GM04503 (cell line): Measurements from ENCODE around the gene COQ10A.
"Not testable (repeated sequence)": the region's sequence is repeated elsewhere in the genome, so short reads cannot be mapped to it uniquely, and the experiment has no call there.

ENCODE experiments used
- DNase-seq: peaks from one replicate; pipeline ENCODE4 v3.0.0-alpha.2; 2012; ENCODE audit warnings: low read depth

Gene COQ10A

GRCh38 chr12:56243731-56244181 is 23.0 kb upstream of the COQ10A start:
- no peak for DNase-seq

- DNase-seq: no peak
These were observed 22.2 kb upstream of the COQ10A start for GRCh38 chr12:56244494-56244893.

- no peak for DNase-seq
These were observed 18.8 kb upstream of the COQ10A start for GRCh38 chr12:56247923-56248322.

GRCh38 chr12:56248711-56249110 is 18.0 kb upstream of the COQ10A start:
- DNase-seq: no peak

GRCh38 chr12:56252649-56253048 is 14.1 kb upstream of the COQ10A start:
- DNase-seq: no peak

- DNase-seq: no peak
These were observed 13.7 kb upstream of the COQ10A start for GRCh38 chr12:56253091-56253490.

- DNase-seq: no peak
These were observed 11.1 kb upstream of the COQ10A start for GRCh38 chr12:56255671-56256070.

- no peak for DNase-seq
These were observed 10.3 kb upstream of the COQ10A start for GRCh38 chr12:56256326-56256960.

GRCh38 chr12:56257071-56257470 is 9.7 kb upstream of the COQ10A start:
- no peak for DNase-seq

GRCh38 chr12:56257491-56258067 is 9.2 kb upstream of the COQ10A start:
- DNase-seq: no peak

GRCh38 chr12:56258068-56258819 is 8.5 kb upstream of the COQ10A start, which contains the start of gene ANKRD52:
ANKRD52 (minus strand) TSS chr12:56258384; CDS start chr12:56258269, 115 bp downstream.
- DNase-seq: peak; percentile 56

- no peak for DNase-seq
These were observed 7.9 kb upstream of the COQ10A start for GRCh38 chr12:56258820-56259183.

GRCh38 chr12:56260380-56260779 is 6.4 kb upstream of the COQ10A start:
- no peak for DNase-seq

- no peak for DNase-seq
These were observed 5.8 kb upstream of the COQ10A start for GRCh38 chr12:56260921-56261320.

- peak; percentile 86 for DNase-seq
These were observed 5.1 kb upstream of the COQ10A start for GRCh38 chr12:56261503-56262232.

- DNase-seq: not testable (repeated sequence)
These were observed 3.8 kb upstream of the COQ10A start for GRCh38 chr12:56262955-56263354.

- not testable (repeated sequence) for DNase-seq
These were observed 562 bp upstream of the COQ10A start for GRCh38 chr12:56266068-56266692.

- DNase-seq: no peak
These were observed 815 bp downstream of the COQ10A start for GRCh38 chr12:56267443-56268071.

- DNase-seq: no peak
These were observed 4.3 kb downstream of the COQ10A start for GRCh38 chr12:56271031-56271430.

GRCh38 chr12:56272468-56272867 is 5.7 kb downstream of the COQ10A start:
- DNase-seq: not testable (repeated sequence)

GRCh38 chr12:56274299-56274698 is 7.6 kb downstream of the COQ10A start:
- no peak for DNase-seq

GRCh38 chr12:56278905-56279304 is 12.2 kb downstream of the COQ10A start:
- DNase-seq: no peak
